Parathyroid adenoma (tissue), 2 donors: Measurements from ENCODE around the gene ZNF236.

Source experiments
- H2AFZ ChIP-seq: fragments of 300-600 bp; sonication (generic); one replicate; pipeline ENCODE4 v1.7.0; 2017; ENCODE audit warnings: antibody characterized with exemption, mild to moderate bottlenecking
- H3K27ac ChIP-seq: fragments of 300-600 bp; sonication (generic); one replicate; pipeline ENCODE4 v1.7.0; 2017
- H3K27me3 ChIP-seq: fragments of 300-600 bp; sonication (generic); one replicate; pipeline ENCODE4 v1.7.0; 2017; ENCODE audit warnings: low read length; ENCODE audit not compliant: control insufficient read depth, insufficient read depth
- H3K36me3 ChIP-seq: fragments of 300-600 bp; sonication (generic); one replicate; pipeline ENCODE4 v1.7.0; 2017; ENCODE audit warnings: low read length; ENCODE audit not compliant: control insufficient read depth, insufficient read depth
- H3K4me1 ChIP-seq: fragments of 300-600 bp; sonication (generic); one replicate; pipeline ENCODE4 v1.7.0; 2017; ENCODE audit warnings: control low read depth
- H3K4me2 ChIP-seq: fragments of 300-600 bp; sonication (generic); one replicate; pipeline ENCODE4 v1.7.0; 2017; ENCODE audit warnings: low read length
- H3K4me3 ChIP-seq: fragments of 300-600 bp; sonication (generic); one replicate; pipeline ENCODE4 v1.7.0; 2017; ENCODE audit warnings: low read depth, low read length
- H3K79me2 ChIP-seq: fragments of 300-600 bp; sonication (generic); one replicate; pipeline ENCODE4 v1.7.0; 2017; ENCODE audit warnings: control low read depth
- H3K9ac ChIP-seq: fragments of 300-600 bp; sonication (generic); one replicate; pipeline ENCODE4 v1.7.0; 2017; ENCODE audit warnings: mild to moderate bottlenecking
- H3K9me3 ChIP-seq: fragments of 300-600 bp; sonication (generic); one replicate; pipeline ENCODE4 v1.7.0; 2017; ENCODE audit warnings: low read length; ENCODE audit not compliant: control insufficient read depth
- TF ChIP-seq, protein P1 (sequence below): fragments of 300-600 bp; sonication (generic); IDR thresholded peaks from one replicate; pipeline ENCODE4 v1.7.0; 2017; ENCODE audit warnings: antibody characterized with exemption, mild to moderate bottlenecking
- donor health status: primary hyperparathyroidism.

ZNF236 gene

DNA sequence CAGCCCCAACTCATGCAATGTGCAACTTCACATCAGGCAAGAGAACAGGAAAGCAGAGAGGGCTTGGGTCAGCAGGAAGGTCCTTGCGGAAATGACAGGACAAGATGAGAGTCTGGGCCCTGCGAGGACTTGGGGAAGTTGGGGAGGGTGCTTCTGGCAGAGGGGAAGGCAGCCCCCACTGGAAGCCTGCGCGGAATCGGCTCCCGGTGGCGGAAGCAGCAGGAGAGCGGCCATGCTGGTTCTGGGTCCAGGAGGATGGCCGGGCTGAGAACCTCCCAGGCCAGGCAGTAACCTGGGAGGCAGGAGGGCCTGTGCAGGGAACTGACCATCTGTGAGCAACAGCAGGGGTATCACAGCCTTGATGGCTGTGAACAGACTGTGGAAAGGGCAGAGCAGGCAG is 197.3 kb downstream of the ZNF236 start:
- Histone ChIP-seq H3K4me2 (no peak overlapping the region), H3K36me3 (no peaks in the 10 kb centered on the region), H3K9ac (no peak overlapping the region), H2AFZ (no peak overlapping the region), H3K27me3 (no peaks in the 10 kb centered on the region), H3K27ac (no peak overlapping the region), H3K4me3 (no peak overlapping the region), H3K4me1 (peaks cover 6% of the 10 kb centered on the region), H3K79me2 (peaks cover 7% of the 10 kb centered on the region), H3K9me3 (no peaks in the 10 kb centered on the region)
- TF ChIP-seq, protein P1, sequence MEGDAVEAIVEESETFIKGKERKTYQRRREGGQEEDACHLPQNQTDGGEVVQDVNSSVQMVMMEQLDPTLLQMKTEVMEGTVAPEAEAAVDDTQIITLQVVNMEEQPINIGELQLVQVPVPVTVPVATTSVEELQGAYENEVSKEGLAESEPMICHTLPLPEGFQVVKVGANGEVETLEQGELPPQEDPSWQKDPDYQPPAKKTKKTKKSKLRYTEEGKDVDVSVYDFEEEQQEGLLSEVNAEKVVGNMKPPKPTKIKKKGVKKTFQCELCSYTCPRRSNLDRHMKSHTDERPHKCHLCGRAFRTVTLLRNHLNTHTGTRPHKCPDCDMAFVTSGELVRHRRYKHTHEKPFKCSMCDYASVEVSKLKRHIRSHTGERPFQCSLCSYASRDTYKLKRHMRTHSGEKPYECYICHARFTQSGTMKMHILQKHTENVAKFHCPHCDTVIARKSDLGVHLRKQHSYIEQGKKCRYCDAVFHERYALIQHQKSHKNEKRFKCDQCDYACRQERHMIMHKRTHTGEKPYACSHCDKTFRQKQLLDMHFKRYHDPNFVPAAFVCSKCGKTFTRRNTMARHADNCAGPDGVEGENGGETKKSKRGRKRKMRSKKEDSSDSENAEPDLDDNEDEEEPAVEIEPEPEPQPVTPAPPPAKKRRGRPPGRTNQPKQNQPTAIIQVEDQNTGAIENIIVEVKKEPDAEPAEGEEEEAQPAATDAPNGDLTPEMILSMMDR = no peak
